IMR-90 (cell line): ENCODE measurements around the gene ATF7IP2. TPM values are rescaled to one million over a fixed set of nuclear protein-coding genes. Genes with fewer than 3 reads are reported as not detected.

Experiments
- ATAC-seq: fragments of 200-7000 bp; cut with Tn5 transposase; 2 replicates; pipeline ENCODE4 v1.9.1; 2020; ENCODE audit warnings: low read depth, mild to moderate bottlenecking, moderate library complexity
- BruUV-seq: library from RNA; stranded (reverse); fragments of 400-500 nt; replicated peaks from 2 replicates; lab custom pipeline; 2021; lab: Mats Ljungman, UMichigan
- CTCF ChIA-PET: fragments of 300-600 bp; formaldehyde crosslinking; extraction: SDS; loops from one replicate; lab custom pipeline; 2021; ENCODE audit warnings: antibody characterized with exemption; lab: Yijun Ruan, JAX
- POLR2A ChIA-PET: fragments of 300-600 bp; sonication (Branson Sonifier 250); formaldehyde crosslinking; loops from one replicate; lab custom pipeline; 2022; ENCODE audit warnings: antibody characterized with exemption; ENCODE audit not compliant: unreplicated experiment; lab: Charles Lee
- DNase-seq: peaks from one replicate; pipeline ENCODE4 v3.0.0; 2013
- H2AFZ ChIP-seq: replicated peaks from 2 replicates; pipeline ENCODE3; 2013; ENCODE audit warnings: low read length, mild to moderate bottlenecking; ENCODE audit not compliant: poor library complexity
- H2AK5ac ChIP-seq: 2 replicates; pipeline ENCODE4 v1.6.1; 2013; ENCODE audit warnings: low read depth, low read length, inconsistent platforms
- H2AK9ac ChIP-seq: replicated peaks from 2 replicates; pipeline ENCODE3; 2013; ENCODE audit warnings: mild to moderate bottlenecking, low read depth, low read length, moderate library complexity; ENCODE audit not compliant: poor library complexity
- H2BK120ac ChIP-seq: 2 replicates; pipeline ENCODE4 v1.6.1; 2013; ENCODE audit warnings: low read depth, low read length, inconsistent platforms
- H2BK15ac ChIP-seq: 3 replicates; pipeline ENCODE4 v1.6.1; 2013; ENCODE audit warnings: low read depth, low read length, inconsistent platforms
- H2BK20ac ChIP-seq: 2 replicates; pipeline ENCODE4 v1.6.1; 2013; ENCODE audit warnings: low read depth, mild to moderate bottlenecking, inconsistent platforms, low read length, moderate library complexity
- H2BK5ac ChIP-seq: 2 replicates; pipeline ENCODE4 v1.6.1; 2013; ENCODE audit warnings: mild to moderate bottlenecking, low read depth, low read length, inconsistent platforms; ENCODE audit not compliant: poor library complexity, severe bottlenecking
- H3K14ac ChIP-seq: replicated peaks from 2 replicates; pipeline ENCODE4 v1.6.1; 2013; ENCODE audit warnings: low read depth, low read length, inconsistent platforms
- H3K18ac ChIP-seq: 2 replicates; pipeline ENCODE4 v1.6.1; 2013; ENCODE audit warnings: low read depth, low read length, control low read depth
- H3K23ac ChIP-seq: 2 replicates; pipeline ENCODE4 v1.6.1; 2013; ENCODE audit warnings: low read depth, low read length, inconsistent platforms
- H3K27ac ChIP-seq: 2 replicates; pipeline ENCODE4 v1.5.1; 2013; ENCODE audit warnings: mild to moderate bottlenecking, control low read depth, low read length; ENCODE audit not compliant: insufficient read depth
- H3K27me3 ChIP-seq: 2 replicates; pipeline ENCODE4 v1.6.1; 2013; ENCODE audit warnings: low read length; ENCODE audit not compliant: control insufficient read depth, insufficient read depth
- H3K36me3 ChIP-seq: 2 replicates; pipeline ENCODE4 v1.6.1; 2013; ENCODE audit warnings: low read length, mixed read lengths; ENCODE audit not compliant: control insufficient read depth, insufficient read depth
- H3K4ac ChIP-seq: 2 replicates; pipeline ENCODE4 v1.6.1; 2013; ENCODE audit warnings: low read depth, low read length, inconsistent platforms
- H3K4me1 ChIP-seq: 2 replicates; pipeline ENCODE4 v1.6.1; 2013; ENCODE audit warnings: low read length, mixed read lengths; ENCODE audit not compliant: control insufficient read depth, insufficient read depth
- H3K4me2 ChIP-seq: 2 replicates; pipeline ENCODE4 v1.6.1; 2013; ENCODE audit warnings: low read depth, mild to moderate bottlenecking, control low read depth, low read length, moderate library complexity
- H3K4me3 ChIP-seq: 2 replicates; pipeline ENCODE4 v1.5.1; 2013; ENCODE audit warnings: low read depth, mild to moderate bottlenecking, control low read depth, low read length, moderate library complexity; ENCODE audit not compliant: insufficient read depth
- H3K56ac ChIP-seq: 2 replicates; pipeline ENCODE4 v1.6.1; 2013; ENCODE audit warnings: low read length, inconsistent platforms; ENCODE audit not compliant: insufficient read depth; ENCODE audit errors: extremely low read depth
- H3K79me1 ChIP-seq, 2 experiments: 2 replicates each; pipeline ENCODE4 v1.6.1; 2013; ENCODE audit warnings: low read length in 2 of 2, inconsistent platforms in 1 of 2, low read depth in 1 of 2
- H3K9ac ChIP-seq: 2 replicates; pipeline ENCODE4 v1.6.1; 2013; ENCODE audit warnings: low read depth, low read length, control low read depth
- H3K9me1 ChIP-seq: 2 replicates; pipeline ENCODE4 v1.6.1; 2013; ENCODE audit warnings: low read length, inconsistent platforms; ENCODE audit not compliant: insufficient read depth
- H3K9me3 ChIP-seq: 2 replicates; pipeline ENCODE4 v1.6.1; 2013; ENCODE audit warnings: low read length; ENCODE audit not compliant: control insufficient read depth, insufficient read depth
- H4K20me1 ChIP-seq: 2 replicates; pipeline ENCODE4 v1.6.1; 2013; ENCODE audit warnings: low read length, inconsistent platforms; ENCODE audit not compliant: insufficient read depth
- H4K5ac ChIP-seq: 2 replicates; pipeline ENCODE4 v1.6.1; 2013; ENCODE audit warnings: mild to moderate bottlenecking, low read depth, low read length, control low read depth
- H4K8ac ChIP-seq, 2 experiments: 2 replicates each; pipeline ENCODE4 v1.6.1; 2013; ENCODE audit warnings: low read depth in 2 of 2, low read length in 2 of 2, control low read depth in 1 of 2, inconsistent platforms in 1 of 2
- H4K91ac ChIP-seq: 2 replicates; pipeline ENCODE4 v1.6.1; 2013; ENCODE audit warnings: low read depth, low read length, inconsistent platforms; ENCODE audit not compliant: insufficient read depth
- CEBPB ChIP-seq: IDR thresholded peaks from 2 replicates; pipeline ENCODE4 v1.6.1; 2012; ENCODE audit warnings: low read depth, low read length, improper control_type of control experiment
- CHD1 ChIP-seq: IDR thresholded peaks from 2 replicates; pipeline ENCODE4 v1.6.1; 2012; ENCODE audit warnings: low read depth, low read length, improper control_type of control experiment
- MAFK ChIP-seq: IDR thresholded peaks from 2 replicates; pipeline ENCODE4 v1.6.1; 2012; ENCODE audit warnings: low read depth, low read length, improper control_type of control experiment
- MXI1 ChIP-seq: IDR thresholded peaks from 2 replicates; pipeline ENCODE4 v1.6.1; 2012; ENCODE audit warnings: low read depth, mild to moderate bottlenecking, low read length, moderate library complexity, borderline replicate concordance
- POLR2A ChIP-seq: IDR thresholded peaks from 2 replicates; pipeline ENCODE4 v1.6.1; 2012; ENCODE audit warnings: mild to moderate bottlenecking, low read depth, low read length
- RAD21 ChIP-seq: IDR thresholded peaks from 2 replicates; pipeline ENCODE4 v1.6.1; 2012; ENCODE audit warnings: low read length, improper control_type of control experiment
- WGBS, 2 experiments: methylation state at CpG; one replicate each; pipeline versions ENCODE4 v1.1.5 to v1.1.7; 2013; ENCODE audit warnings: missing lambda C conversion rate in 2 of 2; ENCODE audit not compliant: insufficient read length in 1 of 2; ENCODE audit errors: extremely low coverage in 2 of 2; 5-methylcytosine and 5-hydroxymethylcytosine counted together
- dilution Hi-C: fragments of 300-500 bp; cut with HindIII; formaldehyde crosslinking; loops from one replicate; pipeline ENCODE4 v1.14.3; 2018; ENCODE audit warnings: low sequenced_read_pairs; ENCODE audit not compliant: unreplicated experiment
- in situ Hi-C: fragments of 300-500 bp; cut with MboI; formaldehyde crosslinking; loops from 3 replicates; pipeline ENCODE4 v1.14.3; 2019; ENCODE audit warnings: low sequenced_read_pairs, inconsistent platforms, mixed read lengths
- intact Hi-C: fragments of 100-400 bp; cut with micrococcal nuclease; formaldehyde crosslinking; loops from 2 replicates; pipeline ENCODE4 v1.10.0; 2022
- polyA plus RNA-seq, 3 experiments: library from polyadenylated mRNA; depleted of rRNA; stranded (reverse); fragments of >200 nt; gene quantifications; 2 replicates each; pipeline ENCODE4 v1.2.3, GENCODE V29; 2012; ENCODE audit warnings: low replicate concordance in 1 of 3
- total RNA-seq: library from RNA; depleted of rRNA; stranded (reverse); fragments of >200 nt; gene quantifications from 2 replicates; pipeline ENCODE4 v1.2.3, GENCODE V29; 2012

ATF7IP2 gene
- total and polyA plus RNA-seq, 2 of the 4 experiments (the other 2 are of a cell fraction) = 2.7 to 3.6 TPM

- TF ChIP-seq CEBPB = no peak
Measured at GRCh38 chr16:10501016-10501607, 115.3 kb downstream of the ATF7IP2 start (continued).

DNA sequence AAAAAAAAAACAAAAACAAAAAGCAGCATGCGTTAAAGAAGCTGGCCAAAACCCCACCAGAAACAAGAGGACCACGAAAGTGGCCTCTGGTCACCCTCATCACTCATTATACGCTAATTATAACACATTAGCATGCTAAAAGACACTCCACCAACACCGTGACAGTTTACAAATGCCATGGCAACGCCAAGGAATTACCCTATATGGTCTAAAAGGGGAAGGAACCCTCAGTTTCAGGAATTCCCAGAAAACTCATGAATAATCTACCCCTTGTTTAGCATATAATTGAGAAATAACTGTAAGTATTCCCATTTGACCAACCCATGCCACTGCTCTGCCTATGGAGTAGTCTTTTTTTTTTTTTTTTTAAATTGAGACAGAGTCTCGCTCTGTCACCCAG lies 116.9 kb downstream of the ATF7IP2 start:
- Histone ChIP-seq H3K27me3 (no peaks in the 10 kb centered on the region), H4K91ac (no peak overlapping the region), H3K4me1 (no peaks in the 10 kb centered on the region), H3K14ac (no peak overlapping the region), H4K5ac (no peak overlapping the region), H3K9ac (no peak overlapping the region), H2BK5ac (no peak overlapping the region), H3K79me1 (no peaks in the 10 kb centered on the region), H3K27ac (no peak overlapping the region), H2BK20ac (no peak overlapping the region), H3K9me1 (no peaks in the 10 kb centered on the region), H3K18ac (no peak overlapping the region), H3K9me3 (no peaks in the 10 kb centered on the region), H4K20me1 (no peaks in the 10 kb centered on the region), H3K23ac (no peak overlapping the region), H3K4me3 (no peak overlapping the region), H2BK15ac (no peak overlapping the region), H3K36me3 (no peaks in the 10 kb centered on the region), H2AK5ac (no peak overlapping the region), H3K56ac (no peak overlapping the region), H2AFZ (no peak overlapping the region), H4K8ac (no peak overlapping the region), H2AK9ac (no peak overlapping the region), H3K4me2 (no peak overlapping the region), H2BK120ac (no peak overlapping the region), H3K4ac (no peak overlapping the region)
- no peak for TF ChIP-seq CHD1
- no peak for TF ChIP-seq MAFK
- TF ChIP-seq MXI1 = no peak
- TF ChIP-seq POLR2A = no peak
- no peak for TF ChIP-seq CEBPB
- no peak for TF ChIP-seq RAD21
- in situ Hi-C loops = loop anchor here (10.0 to 25.0 kb wide), 2 partner anchors 1338 to 1490 kb away; no protein-coding TSS in a partner anchor
- intact Hi-C loops = no loop called here
- BruUV-seq = no TSS peak
- no peak for DNase-seq
- dilution Hi-C loops = no loop called here
- no CpG with 5 or more reads among the region's 6 CpGs for WGBS, 2 experiments
- POLR2A ChIA-PET = no interaction called here
- no peak for ATAC-seq
- CTCF ChIA-PET = no interaction called here
